Fibroblast of lung (primary cell): ENCODE data around the gene SIGLEC7.

ENCODE experiments used
- EZH2 ChIP-seq: IDR thresholded peaks from 2 replicates; pipeline ENCODE4 v1.5.1; 2012; ENCODE audit warnings: low read length, control low read depth, mild to moderate bottlenecking; ENCODE audit errors: missing control alignments
- TF ChIP-seq, protein P1 (sequence below), 2 donors: IDR thresholded peaks in 1 of 2; conservative IDR thresholded peaks in 1 of 2; 1 replicate in 1 of 2; 2 replicates in 1 of 2; pipeline ENCODE4 v1.5.1; 2011 to 2012; ENCODE audit warnings: low read length in 2 of 2, control low read depth in 1 of 2, inconsistent platforms in 1 of 2, low read depth in 1 of 2, mild to moderate bottlenecking in 1 of 2

DNA sequence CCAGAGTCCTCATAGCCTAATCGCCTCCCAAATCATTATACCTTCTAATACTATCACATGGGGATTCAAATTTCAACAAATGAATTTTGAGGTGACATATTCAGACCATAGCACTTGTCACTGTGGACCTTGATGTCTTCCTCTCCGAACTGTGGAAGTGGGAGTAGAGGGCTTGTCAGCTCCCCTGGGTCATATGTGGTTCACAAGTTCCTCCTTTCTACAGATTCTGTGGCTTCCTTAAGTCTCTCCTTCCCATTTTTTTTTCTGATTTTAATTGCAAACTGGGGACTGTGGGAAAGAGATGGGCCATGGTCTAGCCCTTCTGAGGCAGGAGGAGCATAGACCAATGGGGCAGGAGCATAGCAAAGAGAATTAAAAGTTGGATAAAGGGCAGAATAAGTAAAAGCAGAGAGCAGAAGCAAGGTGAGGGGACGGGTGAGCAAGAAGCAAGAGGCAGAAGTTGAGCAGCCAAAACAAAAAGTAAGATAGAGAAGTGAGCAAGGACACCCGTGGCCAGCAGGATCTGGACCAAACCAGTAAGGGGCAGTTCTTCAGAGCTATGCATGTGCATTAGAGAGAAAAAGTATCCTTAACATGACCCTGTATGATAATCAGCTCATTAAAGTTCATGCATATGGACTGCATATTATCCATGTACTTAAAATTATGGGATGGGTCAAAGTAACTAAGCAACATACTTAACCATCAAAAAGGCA lies 2.6 kb upstream of the SIGLEC7 start:
- TF ChIP-seq, protein P1, sequence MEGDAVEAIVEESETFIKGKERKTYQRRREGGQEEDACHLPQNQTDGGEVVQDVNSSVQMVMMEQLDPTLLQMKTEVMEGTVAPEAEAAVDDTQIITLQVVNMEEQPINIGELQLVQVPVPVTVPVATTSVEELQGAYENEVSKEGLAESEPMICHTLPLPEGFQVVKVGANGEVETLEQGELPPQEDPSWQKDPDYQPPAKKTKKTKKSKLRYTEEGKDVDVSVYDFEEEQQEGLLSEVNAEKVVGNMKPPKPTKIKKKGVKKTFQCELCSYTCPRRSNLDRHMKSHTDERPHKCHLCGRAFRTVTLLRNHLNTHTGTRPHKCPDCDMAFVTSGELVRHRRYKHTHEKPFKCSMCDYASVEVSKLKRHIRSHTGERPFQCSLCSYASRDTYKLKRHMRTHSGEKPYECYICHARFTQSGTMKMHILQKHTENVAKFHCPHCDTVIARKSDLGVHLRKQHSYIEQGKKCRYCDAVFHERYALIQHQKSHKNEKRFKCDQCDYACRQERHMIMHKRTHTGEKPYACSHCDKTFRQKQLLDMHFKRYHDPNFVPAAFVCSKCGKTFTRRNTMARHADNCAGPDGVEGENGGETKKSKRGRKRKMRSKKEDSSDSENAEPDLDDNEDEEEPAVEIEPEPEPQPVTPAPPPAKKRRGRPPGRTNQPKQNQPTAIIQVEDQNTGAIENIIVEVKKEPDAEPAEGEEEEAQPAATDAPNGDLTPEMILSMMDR (conservative IDR thresholded peaks at IDR 0.05 in 1 of 2, IDR thresholded peaks at IDR 0.05 in 1 of 2; ENCODE audit: low read depth in 1 of 2, low read length in 2 of 2) = no peak
- no peak for TF ChIP-seq EZH2
